K562 (cell line): ENCODE results near the gene SDC3. TPM values are rescaled to one million over a fixed set of nuclear protein-coding genes. Genes with fewer than 3 reads are reported as not detected.
A peak's percentile ranks its signal among the peaks of the same experiment; 100 is the strongest.

ENCODE experiments used
- GMEB1 ChIP-seq: fragments of 250-450 bp; sonication (Bioruptor Pico); IDR thresholded peaks from 2 replicates; pipeline ENCODE4 v1.4.0; 2020; ENCODE audit warnings: mild to moderate bottlenecking
- HDAC1 ChIP-seq, 2 experiments: fragments of 450-650 bp; IDR thresholded peaks; 2 replicates each; pipeline ENCODE4 v1.6.1; 2016 to 2017; ENCODE audit warnings: inconsistent platforms in 1 of 2, mild to moderate bottlenecking in 1 of 2, moderate library complexity in 1 of 2
- KAT2B ChIP-seq: IDR thresholded peaks from one replicate; pipeline ENCODE4 v1.6.1; 2012; ENCODE audit warnings: low read depth, mild to moderate bottlenecking, control low read depth, inconsistent platforms, low read length, moderate library complexity
- MXD1 ChIP-seq: fragments of 250-450 bp; sonication (Bioruptor Pico); IDR thresholded peaks from 2 replicates; pipeline ENCODE4 v1.8.0; 2021; ENCODE audit warnings: borderline replicate concordance, mild to moderate bottlenecking, moderate library complexity; ENCODE audit not compliant: poor library complexity, severe bottlenecking
- UBTF ChIP-seq, 2 experiments: IDR thresholded peaks; 2 replicates each; pipeline ENCODE4 v1.6.1; 2012; ENCODE audit warnings: improper control_type of control experiment in 2 of 2, low read depth in 2 of 2, low read length in 2 of 2, borderline replicate concordance in 1 of 2
- ZNF24 ChIP-seq: fragments of 450-650 bp; IDR thresholded peaks from 2 replicates; pipeline ENCODE4 v1.6.1; 2016
- polyA plus RNA-seq, 8 experiments: library from polyadenylated mRNA; depleted of rRNA in 4 of 8; stranded (reverse) in 5 of 8; unstranded in 3 of 8; fragments of >200 nt; fragmentation: Nextera tagmentation in 2 of 8; fragmentation: Illumina TruSeq in 1 of 8; extraction: Ambion mirVana in 2 of 8; extraction: Trizol in 1 of 8; gene quantifications; 2 replicates each; pipeline versions ENCODE4 v1.2.1 to v1.2.3, GENCODE V29; 2011 to 2014; ENCODE audit warnings: inconsistent platforms in 1 of 8, missing spikeins in 1 of 8
- total RNA-seq, 7 experiments: library from RNA; depleted of rRNA in 6 of 7; stranded (reverse); fragments of >200 nt in 6 of 7; fragmentation: Illumina TruSeq in 2 of 7; extraction: Trizol in 2 of 7; gene quantifications; 2 replicates each; pipeline versions ENCODE4 v1.2.1 to v1.2.3, GENCODE V29; 2011 to 2021; ENCODE audit warnings: low replicate concordance in 1 of 7
- TF ChIP-seq, protein P1 (sequence below), 2 experiments: IDR thresholded peaks; 2 replicates each; pipeline ENCODE4 v1.6.1; 2011; ENCODE audit warnings: borderline replicate concordance in 1 of 2, control low read depth in 1 of 2, low read depth in 1 of 2, low read length in 1 of 2, mild to moderate bottlenecking in 1 of 2, mixed read lengths in 1 of 2, moderate library complexity in 1 of 2; ENCODE audit not compliant: insufficient read depth in 1 of 2, insufficient read length in 1 of 2, poor library complexity in 1 of 2, severe bottlenecking in 1 of 2; ENCODE audit errors: extremely low read depth in 1 of 2
- TF ChIP-seq, protein P2 (sequence below), 2 experiments: fragments of 450-650 bp in 1 of 2; sonication (generic) in 1 of 2; formaldehyde crosslinking in 1 of 2; IDR thresholded peaks; 2 replicates each; pipeline versions ENCODE4 v1.7.1 to v1.9.0; 2016 to 2022; ENCODE audit warnings: inconsistent platforms in 1 of 2, mild to moderate bottlenecking in 1 of 2, missing genetic modification reagents in 1 of 2

The SDC3 gene
- total and polyA plus RNA-seq, 9 of the 15 experiments (the other 6 are each of a cell fraction or from before 2014, with no cell fraction given) = 0.38 to 44.1 (median 12.1) TPM

DNA sequence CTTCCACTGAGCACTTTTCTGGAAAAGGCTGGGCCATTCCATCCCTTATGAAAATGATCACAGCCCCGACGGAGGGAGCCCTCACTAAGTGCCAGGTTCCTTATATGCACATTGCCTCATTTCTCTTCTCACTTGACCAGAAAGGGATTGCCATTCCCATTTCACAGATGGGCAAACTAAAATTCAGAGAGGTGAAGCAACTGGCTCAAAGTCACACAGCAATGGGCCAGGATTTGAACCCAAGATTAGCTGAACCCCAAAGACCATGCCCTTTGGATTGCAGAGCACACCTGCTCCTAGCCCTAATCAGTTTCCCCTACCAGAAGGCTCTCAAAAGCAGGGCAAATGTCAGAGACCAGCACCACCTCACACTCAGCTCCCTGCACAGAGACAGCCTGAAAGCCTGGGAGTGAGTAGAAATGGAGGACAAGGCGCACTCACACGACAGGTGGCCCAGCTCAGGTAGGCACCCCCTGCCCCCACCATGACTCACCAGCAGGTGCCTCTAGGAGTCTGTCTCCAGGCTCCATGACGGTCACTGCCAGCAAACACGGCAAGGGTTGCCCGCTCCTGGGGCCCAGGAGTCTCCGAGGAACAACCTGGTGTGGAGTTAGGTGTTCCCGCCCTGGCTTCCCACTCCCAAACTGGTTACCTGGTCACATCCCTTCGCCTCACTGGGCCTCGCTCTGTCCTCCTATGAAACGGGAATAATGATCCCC lies 21.7 kb downstream of the SDC3 start (continued):
- TF ChIP-seq, protein P1, sequence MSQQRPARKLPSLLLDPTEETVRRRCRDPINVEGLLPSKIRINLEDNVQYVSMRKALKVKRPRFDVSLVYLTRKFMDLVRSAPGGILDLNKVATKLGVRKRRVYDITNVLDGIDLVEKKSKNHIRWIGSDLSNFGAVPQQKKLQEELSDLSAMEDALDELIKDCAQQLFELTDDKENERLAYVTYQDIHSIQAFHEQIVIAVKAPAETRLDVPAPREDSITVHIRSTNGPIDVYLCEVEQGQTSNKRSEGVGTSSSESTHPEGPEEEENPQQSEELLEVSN (IDR thresholded peaks at IDR 0.05; ENCODE audit: borderline replicate concordance in 1 of 2, extremely low read depth in 1 of 2, insufficient read depth in 1 of 2, insufficient read length in 1 of 2, low read depth in 1 of 2, low read length in 1 of 2, poor library complexity in 1 of 2, severe bottlenecking in 1 of 2) = no peak
- TF ChIP-seq MXD1 (CRISPR knock-in tag) = no peak
- no peak for TF ChIP-seq GMEB1 (CRISPR knock-in tag)
- TF ChIP-seq KAT2B = no peak
- peak in 1 of 2 experiments; percentile 31; a peak in 1 of 4 replicates for TF ChIP-seq HDAC1 (IDR thresholded peaks at IDR 0.05)
- TF ChIP-seq UBTF (IDR thresholded peaks at IDR 0.05; ENCODE audit: borderline replicate concordance in 1 of 2, low read depth in 2 of 2, low read length in 2 of 2) = no peak
- TF ChIP-seq, protein P2, sequence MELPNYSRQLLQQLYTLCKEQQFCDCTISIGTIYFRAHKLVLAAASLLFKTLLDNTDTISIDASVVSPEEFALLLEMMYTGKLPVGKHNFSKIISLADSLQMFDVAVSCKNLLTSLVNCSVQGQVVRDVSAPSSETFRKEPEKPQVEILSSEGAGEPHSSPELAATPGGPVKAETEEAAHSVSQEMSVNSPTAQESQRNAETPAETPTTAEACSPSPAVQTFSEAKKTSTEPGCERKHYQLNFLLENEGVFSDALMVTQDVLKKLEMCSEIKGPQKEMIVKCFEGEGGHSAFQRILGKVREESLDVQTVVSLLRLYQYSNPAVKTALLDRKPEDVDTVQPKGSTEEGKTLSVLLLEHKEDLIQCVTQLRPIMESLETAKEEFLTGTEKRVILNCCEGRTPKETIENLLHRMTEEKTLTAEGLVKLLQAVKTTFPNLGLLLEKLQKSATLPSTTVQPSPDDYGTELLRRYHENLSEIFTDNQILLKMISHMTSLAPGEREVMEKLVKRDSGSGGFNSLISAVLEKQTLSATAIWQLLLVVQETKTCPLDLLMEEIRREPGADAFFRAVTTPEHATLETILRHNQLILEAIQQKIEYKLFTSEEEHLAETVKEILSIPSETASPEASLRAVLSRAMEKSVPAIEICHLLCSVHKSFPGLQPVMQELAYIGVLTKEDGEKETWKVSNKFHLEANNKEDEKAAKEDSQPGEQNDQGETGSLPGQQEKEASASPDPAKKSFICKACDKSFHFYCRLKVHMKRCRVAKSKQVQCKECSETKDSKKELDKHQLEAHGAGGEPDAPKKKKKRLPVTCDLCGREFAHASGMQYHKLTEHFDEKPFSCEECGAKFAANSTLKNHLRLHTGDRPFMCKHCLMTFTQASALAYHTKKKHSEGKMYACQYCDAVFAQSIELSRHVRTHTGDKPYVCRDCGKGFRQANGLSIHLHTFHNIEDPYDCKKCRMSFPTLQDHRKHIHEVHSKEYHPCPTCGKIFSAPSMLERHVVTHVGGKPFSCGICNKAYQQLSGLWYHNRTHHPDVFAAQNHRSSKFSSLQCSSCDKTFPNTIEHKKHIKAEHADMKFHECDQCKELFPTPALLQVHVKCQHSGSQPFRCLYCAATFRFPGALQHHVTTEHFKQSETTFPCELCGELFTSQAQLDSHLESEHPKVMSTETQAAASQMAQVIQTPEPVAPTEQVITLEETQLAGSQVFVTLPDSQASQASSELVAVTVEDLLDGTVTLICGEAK (IDR thresholded peaks at IDR 0.05) = no peak
- TF ChIP-seq, protein P2 (CRISPR knock-in tag; IDR thresholded peaks at IDR 0.05) = no peak; the same call in 1 of the 2 replicates
- peak; percentile 45; the same call in 1 of the 2 replicates for TF ChIP-seq ZNF24
